Keratinocyte (primary cell): ENCODE measurements around the gene TSHZ2. TPM values are rescaled to one million over a fixed set of nuclear protein-coding genes. Genes with fewer than 3 reads are reported as not detected.

ENCODE experiments used
- DNase-seq: peaks from one replicate; pipeline ENCODE4 v3.0.0-alpha.2; 2011; ENCODE audit warnings: low read depth, missing footprints, low spot score
- FAIRE-seq: peaks from 2 replicates; lab custom pipeline; 2011; peaks lifted over from hg19 to GRCh38; lab: Jason Lieb, UNC
- H2AFZ ChIP-seq: 2 replicates; pipeline ENCODE4 v1.6.0; 2012; ENCODE audit warnings: low read length, control low read depth, inconsistent platforms; ENCODE audit not compliant: control insufficient read depth
- H3K27ac ChIP-seq: 2 replicates; pipeline ENCODE4 v1.5.1; 2011; ENCODE audit warnings: low read length; ENCODE audit not compliant: control insufficient read depth, insufficient read depth
- H3K27me3 ChIP-seq: 3 replicates; pipeline ENCODE4 v1.6.0; 2011; ENCODE audit warnings: low read length; ENCODE audit not compliant: control insufficient read depth, insufficient read depth; ENCODE audit errors: extremely low read depth
- H3K36me3 ChIP-seq, 2 experiments: 2 replicates in 1 of 2; 3 replicates in 1 of 2; pipeline ENCODE4 v1.5.1; 2011; ENCODE audit warnings: low read length in 2 of 2, mild to moderate bottlenecking in 1 of 2; ENCODE audit not compliant: control insufficient read depth in 2 of 2, insufficient read depth in 2 of 2; ENCODE audit errors: extremely low read depth in 1 of 2
- H3K4me1 ChIP-seq: 3 replicates; pipeline ENCODE4 v1.5.1; 2011; ENCODE audit warnings: low read length; ENCODE audit not compliant: control insufficient read depth, insufficient read depth; ENCODE audit errors: extremely low read depth
- H3K4me2 ChIP-seq: 3 replicates; pipeline ENCODE4 v1.6.0; 2011; ENCODE audit warnings: low read depth, low read length; ENCODE audit not compliant: control insufficient read depth, insufficient read depth; ENCODE audit errors: extremely low read depth
- H3K4me3 ChIP-seq, 3 experiments: fragments of 200-600 bp in 1 of 3; sonication (generic) in 1 of 3; 2 replicates in 2 of 3; 3 replicates in 1 of 3; pipeline ENCODE4 v1.5.1; 2011 to 2016; ENCODE audit warnings: low read length in 3 of 3, mild to moderate bottlenecking in 3 of 3, control low read depth in 2 of 3, inconsistent platforms in 1 of 3, low read depth in 1 of 3, mixed read lengths in 1 of 3, mixed run types in 1 of 3, moderate library complexity in 1 of 3; ENCODE audit not compliant: control insufficient read depth in 2 of 3, insufficient read depth in 2 of 3; ENCODE audit errors: extremely low read depth in 1 of 3
- H3K79me2 ChIP-seq: 2 replicates; pipeline ENCODE4 v1.6.0; 2012; ENCODE audit warnings: low read length; ENCODE audit not compliant: control insufficient read depth, insufficient read depth
- H3K9ac ChIP-seq: 3 replicates; pipeline ENCODE4 v1.6.0; 2011; ENCODE audit warnings: low read length; ENCODE audit not compliant: control insufficient read depth, insufficient read depth; ENCODE audit errors: extremely low read depth
- H3K9me1 ChIP-seq: 3 replicates; pipeline ENCODE4 v1.6.0; 2011; ENCODE audit warnings: low read length; ENCODE audit not compliant: control insufficient read depth, insufficient read depth; ENCODE audit errors: extremely low read depth
- H3K9me3 ChIP-seq: 2 replicates; pipeline ENCODE4 v1.5.1; 2012; ENCODE audit warnings: low read depth, low read length; ENCODE audit not compliant: control insufficient read depth
- H4K20me1 ChIP-seq: 3 replicates; pipeline ENCODE4 v1.6.0; 2011; ENCODE audit warnings: low read length; ENCODE audit not compliant: control insufficient read depth, insufficient read depth; ENCODE audit errors: extremely low read depth
- EZH2 ChIP-seq: IDR thresholded peaks from one replicate; pipeline ENCODE4 v1.6.1; 2012; ENCODE audit warnings: inconsistent platforms, mild to moderate bottlenecking, low read length, moderate library complexity
- dilution Hi-C: fragments of 300-500 bp; cut with MboI; formaldehyde crosslinking; loops from one replicate; pipeline ENCODE4 v1.7.0; 2020; ENCODE audit warnings: low sequenced_read_pairs; ENCODE audit not compliant: extremely low pct_ligation_motif_present
- polyA plus RNA-seq, 5 experiments: library from polyadenylated mRNA; depleted of rRNA in 3 of 5; stranded (reverse) in 3 of 5; stranded (forward) in 1 of 5; unstranded in 1 of 5; fragments of >200 nt; gene quantifications; 1 replicate in 1 of 5; 2 replicates in 3 of 5; 3 replicates in 1 of 5; pipeline versions ENCODE4 v1.2.1 to v1.2.3, GENCODE V29; 2011 to 2012; ENCODE audit warnings: missing spikeins in 2 of 5, low read depth in 1 of 5, low replicate concordance in 1 of 5
- TF ChIP-seq, protein P1 (sequence below), 3 experiments: IDR thresholded peaks in 1 of 3; conservative IDR thresholded peaks in 1 of 3; optimal IDR thresholded peaks in 1 of 3; 2 replicates in 2 of 3; 3 replicates in 1 of 3; pipeline versions ENCODE3 to v1.5.1; 2011; ENCODE audit warnings: low read length in 3 of 3, mild to moderate bottlenecking in 3 of 3, moderate library complexity in 2 of 3, control low read depth in 1 of 3, inconsistent platforms in 1 of 3; ENCODE audit not compliant: insufficient read depth in 2 of 3; ENCODE audit errors: extremely low read depth in 1 of 3

TSHZ2 gene
- polyA plus RNA-seq, 1 donor (not counting 4 experiments of a cell fraction or from before 2014, with no cell fraction given), result 1.1 TPM

DNA sequence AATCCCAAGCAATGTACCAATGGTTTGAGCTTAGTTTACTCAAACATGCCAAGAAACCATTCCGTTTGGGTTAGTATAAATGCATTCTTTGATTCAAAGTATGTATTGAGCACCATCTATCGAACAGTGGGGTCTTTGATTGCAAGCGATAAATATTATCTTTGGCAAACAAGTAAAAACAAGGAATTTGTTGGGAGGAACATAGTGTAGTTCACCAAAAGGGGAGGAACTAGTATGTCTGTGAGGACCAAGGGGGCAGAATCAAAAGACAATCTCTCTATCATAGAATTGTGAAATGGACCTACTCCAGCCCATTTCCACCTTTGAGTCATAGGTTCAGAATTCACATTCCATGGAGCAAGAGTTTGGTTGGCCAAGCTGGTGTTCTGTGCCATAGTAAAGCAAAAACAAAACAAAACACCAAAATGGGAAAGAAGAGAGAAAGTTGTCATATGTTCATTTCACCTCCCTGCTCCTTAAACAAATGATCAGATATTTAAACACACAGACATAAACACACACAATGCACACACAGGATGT lies 266.0 kb downstream of the TSHZ2 start:
- no peak for DNase-seq
- dilution Hi-C loops, result no loop called here
- no peaks in the 10 kb centered on the region for H3K36me3 ChIP-seq

DNA sequence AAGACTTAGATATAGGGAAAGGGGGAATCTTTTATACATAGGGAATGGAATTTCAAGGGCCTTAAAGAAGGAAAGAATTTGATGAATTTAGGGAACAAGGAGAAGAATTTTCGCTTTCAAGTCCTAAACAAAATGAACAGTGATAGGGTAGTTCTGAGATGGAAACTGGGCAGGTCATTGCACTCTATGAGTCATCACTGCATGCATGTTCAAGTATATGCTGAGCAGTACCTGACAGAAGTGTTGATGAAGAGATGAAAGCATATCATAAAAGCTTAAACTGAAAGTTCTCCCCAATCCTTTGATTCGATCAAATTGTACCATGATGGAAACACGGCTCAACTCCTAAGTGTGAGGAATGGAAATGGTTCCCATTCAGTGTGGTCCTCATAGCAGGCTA lies 271.0 kb downstream of the TSHZ2 start:
- no peaks in the 10 kb centered on the region for H3K4me1 ChIP-seq
- H3K4me3 ChIP-seq, result no peak overlapping the region
- dilution Hi-C loops, result no loop called here
- no peaks in the 10 kb centered on the region for H3K27me3 ChIP-seq
- H3K4me2 ChIP-seq, result no peak overlapping the region
- H3K9ac ChIP-seq, result no peak overlapping the region
- no peak for TF ChIP-seq EZH2
- TF ChIP-seq, protein P1, sequence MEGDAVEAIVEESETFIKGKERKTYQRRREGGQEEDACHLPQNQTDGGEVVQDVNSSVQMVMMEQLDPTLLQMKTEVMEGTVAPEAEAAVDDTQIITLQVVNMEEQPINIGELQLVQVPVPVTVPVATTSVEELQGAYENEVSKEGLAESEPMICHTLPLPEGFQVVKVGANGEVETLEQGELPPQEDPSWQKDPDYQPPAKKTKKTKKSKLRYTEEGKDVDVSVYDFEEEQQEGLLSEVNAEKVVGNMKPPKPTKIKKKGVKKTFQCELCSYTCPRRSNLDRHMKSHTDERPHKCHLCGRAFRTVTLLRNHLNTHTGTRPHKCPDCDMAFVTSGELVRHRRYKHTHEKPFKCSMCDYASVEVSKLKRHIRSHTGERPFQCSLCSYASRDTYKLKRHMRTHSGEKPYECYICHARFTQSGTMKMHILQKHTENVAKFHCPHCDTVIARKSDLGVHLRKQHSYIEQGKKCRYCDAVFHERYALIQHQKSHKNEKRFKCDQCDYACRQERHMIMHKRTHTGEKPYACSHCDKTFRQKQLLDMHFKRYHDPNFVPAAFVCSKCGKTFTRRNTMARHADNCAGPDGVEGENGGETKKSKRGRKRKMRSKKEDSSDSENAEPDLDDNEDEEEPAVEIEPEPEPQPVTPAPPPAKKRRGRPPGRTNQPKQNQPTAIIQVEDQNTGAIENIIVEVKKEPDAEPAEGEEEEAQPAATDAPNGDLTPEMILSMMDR (optimal IDR thresholded peaks at IDR 0.05 in 1 of 3, IDR thresholded peaks at IDR 0.05 in 1 of 3, conservative IDR thresholded peaks at IDR 0.05 in 1 of 3; ENCODE audit: extremely low read depth in 1 of 3, insufficient read depth in 2 of 3, low read length in 3 of 3), result no peak
- no peaks in the 10 kb centered on the region for H3K79me2 ChIP-seq
- H3K27ac ChIP-seq, result no peak overlapping the region
- H3K36me3 ChIP-seq, result no peaks in the 10 kb centered on the region
- DNase-seq (no peak), FAIRE-seq (no peak)
- H3K9me3 ChIP-seq, result no peaks in the 10 kb centered on the region
- no peaks in the 10 kb centered on the region for H4K20me1 ChIP-seq
- H2AFZ ChIP-seq, result no peak overlapping the region
- no peaks in the 10 kb centered on the region for H3K9me1 ChIP-seq

More for the DNA sequence above, 266.0 kb downstream of the TSHZ2 start:
- no peaks in the 10 kb centered on the region for H4K20me1 ChIP-seq
- H3K9me1 ChIP-seq, result no peaks in the 10 kb centered on the region
- no peak overlapping the region for H3K4me3 ChIP-seq
- TF ChIP-seq, protein P1 (optimal IDR thresholded peaks at IDR 0.05 in 1 of 3, IDR thresholded peaks at IDR 0.05 in 1 of 3, conservative IDR thresholded peaks at IDR 0.05 in 1 of 3; ENCODE audit: extremely low read depth in 1 of 3, insufficient read depth in 2 of 3, low read length in 3 of 3), result no peak
- no peak overlapping the region for H3K4me2 ChIP-seq
- H3K4me1 ChIP-seq, result no peaks in the 10 kb centered on the region
- H3K27ac ChIP-seq, result no peak overlapping the region
- no peak overlapping the region for H3K9ac ChIP-seq
- no peaks in the 10 kb centered on the region for H3K79me2 ChIP-seq
- no peaks in the 10 kb centered on the region for H3K9me3 ChIP-seq
- H2AFZ ChIP-seq, result no peak overlapping the region
- H3K27me3 ChIP-seq, result no peaks in the 10 kb centered on the region
- FAIRE-seq, result no peak
